HEK293T (cell line): ENCODE measurements around the gene DLG5.

ENCODE experiments used
- ARNT ChIP-seq: fragments of 450-650 bp; IDR thresholded peaks from 2 replicates; pipeline ENCODE4 v1.6.1; 2017; ENCODE audit warnings: mild to moderate bottlenecking
- FOXK2 ChIP-seq: fragments of 450-650 bp; IDR thresholded peaks from 2 replicates; pipeline ENCODE4 v1.6.1; 2016; ENCODE audit warnings: mild to moderate bottlenecking
- HDGF ChIP-seq: fragments of 450-650 bp; IDR thresholded peaks from 2 replicates; pipeline ENCODE4 v1.6.1; 2017; ENCODE audit warnings: antibody characterized with exemption, borderline replicate concordance
- LEF1 ChIP-seq: fragments of 450-650 bp; IDR thresholded peaks from 2 replicates; pipeline ENCODE4 v1.6.1; 2017; ENCODE audit warnings: mild to moderate bottlenecking, borderline replicate concordance
- NFRKB ChIP-seq: fragments of 450-650 bp; IDR thresholded peaks from 2 replicates; pipeline ENCODE4 v1.6.1; 2016; ENCODE audit warnings: mild to moderate bottlenecking, moderate library complexity
- PKNOX1 ChIP-seq: fragments of 450-650 bp; IDR thresholded peaks from 2 replicates; pipeline ENCODE4 v1.6.1; 2016
- SP1 ChIP-seq: fragments of 450-650 bp; IDR thresholded peaks from 2 replicates; pipeline ENCODE4 v1.6.1; 2017
- SUZ12 ChIP-seq: fragments of 450-650 bp; IDR thresholded peaks from 2 replicates; pipeline ENCODE4 v1.6.1; 2016; ENCODE audit warnings: mild to moderate bottlenecking
- TARDBP ChIP-seq: fragments of 450-650 bp; IDR thresholded peaks from 2 replicates; pipeline ENCODE4 v1.6.1; 2016

DNA sequence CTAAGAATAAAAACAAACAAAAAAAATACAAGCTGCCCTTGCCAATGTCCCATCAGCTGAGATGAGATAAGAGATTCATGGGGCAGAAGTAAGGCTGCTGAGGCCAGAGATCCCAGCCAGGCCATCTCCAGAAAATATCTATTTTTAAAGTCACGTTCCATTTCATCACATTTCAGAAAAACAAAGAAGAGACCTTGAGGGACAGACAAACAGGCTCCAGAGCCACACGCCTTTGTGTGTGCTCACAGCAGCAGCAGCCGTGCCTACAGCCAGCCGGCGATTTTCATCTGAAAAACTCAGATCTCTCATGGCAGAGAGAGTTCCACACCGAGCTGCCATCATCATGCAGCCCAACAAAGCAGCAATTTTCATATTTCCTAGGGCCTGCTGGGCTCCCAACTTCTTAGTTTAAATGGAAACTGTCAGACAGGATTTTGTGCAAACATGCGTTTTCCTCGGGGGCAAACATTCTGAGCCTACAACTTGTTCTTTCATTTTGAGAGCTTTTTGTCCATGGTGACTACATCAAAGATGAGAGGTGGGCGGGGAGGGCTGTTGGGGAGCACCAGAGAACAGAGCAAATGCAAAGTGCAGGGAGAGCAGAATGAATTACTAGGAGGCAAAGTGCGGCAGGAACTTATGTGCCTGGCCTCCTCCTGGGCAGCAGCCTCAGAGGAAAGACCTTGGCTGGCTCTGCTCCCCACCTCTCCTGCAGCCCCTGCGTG lies 38.8 kb downstream of the DLG5 start:
- TF ChIP-seq FOXK2 (no peak), SP1 (no peak), ARNT (no peak), TARDBP (no peak), SUZ12 (no peak), HDGF (no peak), LEF1 (no peak), NFRKB (no peak), PKNOX1 (no peak)
